HUES6 (cell line): Measurements from ENCODE around the gene FGF14.
"Not testable (repeated sequence)": the region's sequence is repeated elsewhere in the genome, so short reads cannot be mapped to it uniquely, and the experiment has no call there.

Source experiments
- H3K27ac ChIP-seq: 2 replicates; pipeline ENCODE4 v1.7.0; 2013; ENCODE audit warnings: low read depth, mild to moderate bottlenecking, low read length, inconsistent platforms
- H3K27me3 ChIP-seq: 2 replicates; pipeline ENCODE4 v1.6.1; 2013; ENCODE audit warnings: low read length; ENCODE audit not compliant: control insufficient read depth, insufficient read depth
- H3K36me3 ChIP-seq: 2 replicates; pipeline ENCODE4 v1.6.1; 2013; ENCODE audit warnings: low read length; ENCODE audit not compliant: control insufficient read depth, insufficient read depth
- H3K4me1 ChIP-seq: 2 replicates; pipeline ENCODE4 v1.6.1; 2013; ENCODE audit warnings: low read length; ENCODE audit not compliant: control insufficient read depth, insufficient read depth
- H3K4me3 ChIP-seq: 2 replicates; pipeline ENCODE4 v1.5.1; 2013; ENCODE audit warnings: low read depth, low read length
- H3K9ac ChIP-seq: one replicate; pipeline ENCODE4 v1.6.1; 2013; ENCODE audit warnings: mild to moderate bottlenecking, low read length
- H3K9me3 ChIP-seq: 2 replicates; pipeline ENCODE4 v1.6.1; 2013; ENCODE audit warnings: low read depth, low read length; ENCODE audit not compliant: control insufficient read depth, insufficient read depth

Gene FGF14

GRCh38 chr13:101837778-101838177 lies 564.1 kb downstream of the FGF14 start:
- H3K27me3 ChIP-seq, H3K4me3 ChIP-seq, H3K9me3 ChIP-seq, H3K9ac ChIP-seq, H3K36me3 ChIP-seq, H3K27ac ChIP-seq: not testable (repeated sequence)
- H3K4me1 ChIP-seq, result peaks cover 12% of the 10 kb centered on the region; the same call in 1 of the 2 replicates

- no peaks in the 10 kb centered on the region for H3K9me3 ChIP-seq
- no peak overlapping the region for H3K27ac ChIP-seq
- H3K9ac ChIP-seq, result no peak overlapping the region
- H3K27me3 ChIP-seq, result no peaks in the 10 kb centered on the region
- peaks cover 9% of the 10 kb centered on the region; the same call in 1 of the 2 replicates for H3K4me1 ChIP-seq
- no peak overlapping the region for H3K4me3 ChIP-seq
- no peaks in the 10 kb centered on the region for H3K36me3 ChIP-seq
These were observed 564.6 kb downstream of the FGF14 start for GRCh38 chr13:101837288-101837687.

GRCh38 chr13:101835920-101836319 lies 565.9 kb downstream of the FGF14 start:
- H3K27ac ChIP-seq, result no peak overlapping the region
- H3K9me3 ChIP-seq, result no peaks in the 10 kb centered on the region
- no peaks in the 10 kb centered on the region for H3K36me3 ChIP-seq
- no peak overlapping the region for H3K9ac ChIP-seq
- H3K4me3 ChIP-seq, result no peak overlapping the region
- no peaks in the 10 kb centered on the region for H3K4me1 ChIP-seq
- H3K27me3 ChIP-seq, result no peaks in the 10 kb centered on the region

GRCh38 chr13:101833671-101834070 lies 568.2 kb downstream of the FGF14 start:
- Histone ChIP-seq H3K9ac (no peak overlapping the region), H3K4me1 (no peaks in the 10 kb centered on the region), H3K27ac (no peak overlapping the region), H3K36me3 (no peaks in the 10 kb centered on the region), H3K4me3 (no peak overlapping the region), H3K27me3 (no peaks in the 10 kb centered on the region), H3K9me3 (peaks cover 3% of the 10 kb centered on the region; the same call in 1 of the 2 replicates)

GRCh38 chr13:101830035-101830434 lies 571.8 kb downstream of the FGF14 start:
- Histone ChIP-seq H3K4me1 (no peaks in the 10 kb centered on the region), H3K27me3 (no peaks in the 10 kb centered on the region), H3K4me3 (no peak overlapping the region), H3K27ac (no peak overlapping the region), H3K36me3 (no peaks in the 10 kb centered on the region), H3K9me3 (peaks cover 3% of the 10 kb centered on the region; the same call in 1 of the 2 replicates), H3K9ac (no peak overlapping the region)

- Histone ChIP-seq H3K36me3 (no peaks in the 10 kb centered on the region), H3K4me3 (no peak overlapping the region), H3K27ac (no peak overlapping the region), H3K9me3 (peaks cover 3% of the 10 kb centered on the region; the same call in 1 of the 2 replicates), H3K9ac (no peak overlapping the region), H3K27me3 (no peaks in the 10 kb centered on the region), H3K4me1 (no peaks in the 10 kb centered on the region)
These were observed 572.4 kb downstream of the FGF14 start for GRCh38 chr13:101829484-101829883.

- Histone ChIP-seq H3K27me3 (no peaks in the 10 kb centered on the region), H3K27ac (no peak overlapping the region), H3K9ac (no peak overlapping the region), H3K4me3 (no peak overlapping the region), H3K4me1 (no peaks in the 10 kb centered on the region), H3K36me3 (no peaks in the 10 kb centered on the region), H3K9me3 (peaks cover 3% of the 10 kb centered on the region; the same call in 1 of the 2 replicates)
These were observed 573.7 kb downstream of the FGF14 start for GRCh38 chr13:101828119-101828518.

- H3K4me3 ChIP-seq, result no peak overlapping the region
- H3K9ac ChIP-seq, result no peak overlapping the region
- H3K27me3 ChIP-seq, result no peaks in the 10 kb centered on the region
- H3K36me3 ChIP-seq, result no peaks in the 10 kb centered on the region
- H3K27ac ChIP-seq, result no peak overlapping the region
- no peaks in the 10 kb centered on the region for H3K9me3 ChIP-seq
- no peaks in the 10 kb centered on the region for H3K4me1 ChIP-seq
These were observed 584.0 kb downstream of the FGF14 start for GRCh38 chr13:101817898-101818297.

GRCh38 chr13:101811881-101812280 lies 590.0 kb downstream of the FGF14 start:
- no peak overlapping the region for H3K27ac ChIP-seq
- no peaks in the 10 kb centered on the region for H3K4me1 ChIP-seq
- no peaks in the 10 kb centered on the region for H3K27me3 ChIP-seq
- no peak overlapping the region for H3K9ac ChIP-seq
- no peak overlapping the region for H3K4me3 ChIP-seq
- no peaks in the 10 kb centered on the region for H3K9me3 ChIP-seq
- H3K36me3 ChIP-seq, result no peaks in the 10 kb centered on the region

- Histone ChIP-seq H3K4me3 (no peak overlapping the region), H3K9me3 (no peaks in the 10 kb centered on the region), H3K4me1 (no peaks in the 10 kb centered on the region), H3K27ac (no peak overlapping the region), H3K9ac (no peak overlapping the region), H3K27me3 (no peaks in the 10 kb centered on the region), H3K36me3 (no peaks in the 10 kb centered on the region)
These were observed 590.5 kb downstream of the FGF14 start for GRCh38 chr13:101811284-101811839.

GRCh38 chr13:101799196-101799595 lies 602.7 kb downstream of the FGF14 start:
- H3K4me3 ChIP-seq, result no peak overlapping the region
- H3K27ac ChIP-seq, result no peak overlapping the region
- no peaks in the 10 kb centered on the region for H3K9me3 ChIP-seq
- H3K27me3 ChIP-seq, result no peaks in the 10 kb centered on the region
- no peaks in the 10 kb centered on the region; the same call in 1 of the 2 replicates for H3K4me1 ChIP-seq
- no peak overlapping the region for H3K9ac ChIP-seq
- no peaks in the 10 kb centered on the region for H3K36me3 ChIP-seq
